ENCODE data around the gene EXOC4.

GRCh38 chr7:133794479-133794878, 541.6 kb downstream of the EXOC4 start:
- TF ChIP-seq CTCF (IDR thresholded peaks at IDR 0.05), result no peak
- TF ChIP-seq POLR2A (IDR thresholded peaks at IDR 0.05), result no peak

Data from vagina (tissue), 2 donors.